NOMO-1 treated with DMSO at 0.1 percent for 48 hours (cell line): Measurements from ENCODE around the gene PUDP.
"Not testable (repeated sequence)": the region's sequence is repeated elsewhere in the genome, so short reads cannot be mapped to it uniquely, and the experiment has no call there.

Experiments
- DNase-seq: peaks from one replicate; lab custom pipeline; 2025; ENCODE audit not compliant: unreplicated experiment; lab: John Stamatoyannopoulos, UW

PUDP gene

GRCh38 chrX:7147978-7148854 lies at the start of gene PUDP:
Gene PUDP, minus strand, starts transcription at chrX:7148153. Its CDS starts 40 bp downstream, at chrX:7148113.
- peak; percentile 86 for DNase-seq

GRCh38 chrX:7194606-7195005 lies 46.7 kb upstream of the PUDP start:
- DNase-seq, result no peak

- no peak for DNase-seq
Observed at GRCh38 chrX:7192871-7193270, 44.9 kb upstream of the PUDP start.

- DNase-seq, result peak; percentile 4
Observed at GRCh38 chrX:7191681-7192110, 43.7 kb upstream of the PUDP start.

GRCh38 chrX:7190157-7190556 lies 42.2 kb upstream of the PUDP start:
- no peak for DNase-seq

GRCh38 chrX:7188672-7189071 lies 40.7 kb upstream of the PUDP start:
- no peak for DNase-seq

GRCh38 chrX:7184816-7185215 lies 36.9 kb upstream of the PUDP start:
- no peak for DNase-seq

GRCh38 chrX:7179446-7179845 lies 31.5 kb upstream of the PUDP start:
- no peak for DNase-seq

GRCh38 chrX:7178859-7179258 lies 30.9 kb upstream of the PUDP start:
- DNase-seq, result not testable (repeated sequence)

- DNase-seq, result no peak
Observed at GRCh38 chrX:7170898-7171297, 22.9 kb upstream of the PUDP start.

GRCh38 chrX:7169627-7170026 lies 21.7 kb upstream of the PUDP start:
- DNase-seq, result no peak

- no peak for DNase-seq
Observed at GRCh38 chrX:7168371-7168770, 20.4 kb upstream of the PUDP start.

GRCh38 chrX:7164174-7164573 lies 16.2 kb upstream of the PUDP start:
- DNase-seq, result no peak

GRCh38 chrX:7163146-7163677 lies 15.3 kb upstream of the PUDP start:
- DNase-seq, result no peak

GRCh38 chrX:7159149-7159861 lies 11.4 kb upstream of the PUDP start:
- DNase-seq, result peak; percentile 12

GRCh38 chrX:7158468-7158990 lies 10.6 kb upstream of the PUDP start:
- DNase-seq, result no peak

GRCh38 chrX:7156879-7157278 lies 8.9 kb upstream of the PUDP start:
- DNase-seq, result no peak

- no peak for DNase-seq
Observed at GRCh38 chrX:7155163-7155562, 7.2 kb upstream of the PUDP start.

GRCh38 chrX:7154041-7154597 lies 6.2 kb upstream of the PUDP start:
- DNase-seq, result no peak

- no peak for DNase-seq
Observed at GRCh38 chrX:7153231-7153630, 5.3 kb upstream of the PUDP start.

GRCh38 chrX:7149411-7149810 lies 1.5 kb upstream of the PUDP start:
- peak; percentile 23 for DNase-seq
